GM12801 (cell line): ENCODE data around the gene RBBP9.

Source experiments
- CTCF ChIP-seq: IDR thresholded peaks from one replicate; pipeline ENCODE4 v1.5.1; 2011; ENCODE audit warnings: control low read depth; ENCODE audit not compliant: insufficient read length; ENCODE audit errors: extremely low read depth

Gene RBBP9

GRCh38 chr20:18514127-18514526 is 17.1 kb upstream of the RBBP9 start:
- no peak for TF ChIP-seq CTCF

GRCh38 chr20:18513208-18513607 is 16.2 kb upstream of the RBBP9 start:
- TF ChIP-seq CTCF: no peak

- no peak for TF ChIP-seq CTCF
Measured at GRCh38 chr20:18511571-18511970, 14.5 kb upstream of the RBBP9 start.

- no peak for TF ChIP-seq CTCF
Measured at GRCh38 chr20:18507218-18508191, 10.5 kb upstream of the RBBP9 start, which contains the start of gene SEC23B. TSS of gene SEC23B (plus strand) at chr20:18507940. CDS start at chr20:18510836, 2,896 bp downstream.

GRCh38 chr20:18506744-18507143 is 9.7 kb upstream of the RBBP9 start:
- no peak for TF ChIP-seq CTCF

- TF ChIP-seq CTCF: no peak
Measured at GRCh38 chr20:18504479-18505060, 7.5 kb upstream of the RBBP9 start.

GRCh38 chr20:18497603-18498002 is 578 bp upstream of the RBBP9 start:
- no peak for TF ChIP-seq CTCF
